Right renal pelvis (tissue), 4 donors: Measurements from ENCODE around the gene KCNAB1. TPM values are rescaled to one million over a fixed set of nuclear protein-coding genes. Genes with fewer than 3 reads are reported as not detected.
"Not testable (repeated sequence)": the region's sequence is repeated elsewhere in the genome, so short reads cannot be mapped to it uniquely, and the experiment has no call there.

Experiments used
- DNase-seq, 4 donors: peaks; one replicate each; pipeline ENCODE4 v3.0.0-alpha.2; 2013; ENCODE audit warnings: low read depth in 4 of 4, low spot score in 3 of 4, missing footprints in 1 of 4
- polyA plus RNA-seq, 4 donors: library from polyadenylated mRNA; unstranded; fragments of 120-200 nt; gene quantifications; one replicate each; pipeline ENCODE4 v1.2.1, GENCODE V29; 2013; ENCODE audit not compliant: insufficient read length in 4 of 4

The KCNAB1 gene
- polyA plus RNA-seq, result 1 to 10 TPM; 2.8 to 3.4 (median 3.0) TPM

GRCh38 chr3:156120528-156121251 lies at the start of gene KCNAB1:
Gene KCNAB1 (plus strand): TSS chr3:156120578.
- DNase-seq, result no peak

DNA sequence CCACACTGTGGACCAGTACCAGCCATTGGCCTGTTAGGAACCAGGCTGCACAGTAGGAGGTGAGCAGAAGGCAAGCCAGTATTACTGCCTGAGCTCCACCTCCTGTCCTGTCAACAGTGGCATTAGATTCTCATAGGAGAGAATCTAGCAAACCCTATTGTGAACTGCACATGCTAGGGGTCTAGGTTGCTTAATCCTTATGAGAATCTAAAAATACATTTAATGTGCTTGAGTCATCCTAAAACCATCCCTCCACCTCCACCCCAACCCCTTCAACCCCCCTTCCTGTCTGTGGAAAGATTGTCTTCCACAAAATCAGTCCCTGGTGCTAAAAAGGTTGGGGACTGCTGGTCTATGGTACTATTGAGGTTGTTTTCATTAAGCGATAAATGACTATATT lies 49.3 kb upstream of the KCNAB1 start:
- DNase-seq, result no peak

DNA sequence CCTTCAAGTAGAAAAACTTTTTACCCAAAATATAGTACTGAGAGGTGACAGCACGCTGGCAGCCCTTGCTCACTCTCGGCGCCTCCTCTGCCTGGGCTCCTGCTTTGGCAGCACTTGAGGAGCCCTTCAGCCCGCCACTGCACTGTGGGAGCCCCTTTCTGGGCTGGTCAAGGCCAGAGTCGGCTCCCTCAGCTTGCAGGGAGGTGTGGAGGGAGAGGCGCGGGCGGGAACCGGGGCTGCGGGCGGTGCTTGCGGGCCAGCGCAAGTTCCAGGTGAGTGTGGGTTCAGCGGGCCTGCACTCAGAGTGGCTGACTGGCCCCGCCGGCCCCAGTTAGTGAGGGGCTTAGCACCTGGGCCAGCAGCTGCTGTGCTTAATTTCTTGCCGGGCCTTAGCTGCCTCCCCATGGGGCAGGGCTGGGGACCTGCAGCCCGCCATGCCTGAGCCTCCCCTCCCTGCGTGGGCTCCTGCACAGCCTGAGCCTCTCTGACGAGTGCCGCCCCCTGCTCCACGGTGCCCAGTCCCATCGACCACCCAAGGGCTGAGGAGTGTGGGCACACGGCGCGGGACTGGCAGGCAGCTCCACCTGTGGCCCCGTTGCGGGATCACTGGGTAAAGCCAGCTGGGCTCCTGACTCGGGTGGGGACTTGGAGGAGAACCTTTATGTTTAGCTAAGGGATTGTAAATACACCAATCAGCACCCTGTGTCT lies 47.3 kb upstream of the KCNAB1 start:
- not testable (repeated sequence) for DNase-seq

GRCh38 chr3:156090126-156090525 lies 30.3 kb upstream of the KCNAB1 start:
- DNase-seq, result no peak

- DNase-seq, result no peak
These were observed 26.4 kb upstream of the KCNAB1 start for GRCh38 chr3:156093964-156094363.

- DNase-seq, result no peak
These were observed 26.0 kb upstream of the KCNAB1 start for GRCh38 chr3:156094391-156094790.

GRCh38 chr3:156095652-156096051 lies 24.7 kb upstream of the KCNAB1 start:
- DNase-seq, result not testable (repeated sequence)

- DNase-seq, result no peak
These were observed 21.8 kb upstream of the KCNAB1 start for GRCh38 chr3:156098437-156099035.

DNA sequence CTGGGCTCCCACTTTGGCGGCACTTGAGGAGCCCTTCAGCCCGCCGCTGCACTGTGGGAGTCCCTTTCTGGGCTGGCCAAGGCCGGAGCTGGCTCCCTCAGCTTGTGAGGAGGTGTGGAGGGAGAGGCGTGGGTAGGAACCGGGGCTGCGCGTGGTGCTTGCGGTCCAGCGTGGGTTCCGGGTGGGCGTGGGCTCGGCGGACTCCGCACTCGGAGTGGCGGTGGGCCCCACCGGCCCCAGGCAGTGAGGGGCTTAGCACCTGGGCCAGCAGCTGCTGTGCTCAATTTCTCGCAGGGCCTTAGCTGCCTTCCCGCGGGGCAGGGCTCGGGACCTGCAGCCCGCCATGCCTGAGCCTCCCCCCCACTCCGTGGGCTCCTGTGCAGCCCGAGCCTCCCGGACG lies 21.0 kb upstream of the KCNAB1 start:
- not testable (repeated sequence) for DNase-seq

DNA sequence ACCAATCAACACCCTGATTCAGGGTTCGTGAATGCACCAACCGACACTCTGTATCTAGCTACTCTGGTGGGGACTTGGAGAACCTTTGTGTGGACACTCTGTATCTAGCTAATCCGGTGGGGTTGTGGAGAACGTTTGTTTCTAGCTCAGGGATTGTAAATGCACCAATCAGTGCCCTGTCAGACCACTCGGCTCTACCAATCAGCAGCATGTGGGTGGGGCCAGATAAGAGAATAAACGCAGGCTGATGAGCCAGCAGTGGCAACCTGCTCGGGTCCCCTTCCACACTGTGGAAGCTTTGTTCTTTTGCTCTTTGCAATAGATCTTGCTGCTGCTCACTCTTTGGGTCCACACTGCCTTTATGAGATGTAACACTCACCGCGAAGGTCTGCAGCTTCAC lies 20.4 kb upstream of the KCNAB1 start:
- DNase-seq, result not testable (repeated sequence)

DNA sequence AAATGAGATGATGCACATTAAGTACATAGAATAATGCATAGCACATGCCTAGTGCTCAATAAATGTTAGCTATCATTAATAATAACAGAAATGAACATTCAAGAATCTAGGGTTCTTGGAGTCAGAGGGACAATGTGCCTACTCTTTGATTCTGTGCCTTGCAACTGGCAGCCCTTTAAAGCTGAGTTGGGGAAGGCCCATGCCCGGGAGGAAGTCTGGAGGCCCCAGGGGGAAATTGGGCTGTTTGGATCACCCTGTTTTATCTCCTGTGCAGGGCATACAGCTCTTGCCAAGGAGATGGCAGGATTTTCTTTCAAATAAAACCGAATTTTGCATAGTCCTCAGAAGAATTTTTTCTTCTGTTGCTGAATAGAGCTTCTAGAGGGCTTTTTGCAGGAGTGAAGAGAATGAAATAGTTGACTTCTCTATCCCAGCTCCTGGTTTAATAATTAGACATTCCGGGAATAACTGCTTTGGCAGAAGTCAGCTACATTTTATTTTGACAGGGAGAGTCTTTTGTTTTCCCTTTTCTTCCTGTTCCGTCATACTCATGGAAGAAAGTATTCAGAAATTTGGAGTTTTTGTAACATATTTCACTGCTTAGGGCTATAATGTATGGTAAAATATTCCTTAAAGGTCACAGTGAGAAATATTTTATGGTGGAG lies 18.0 kb upstream of the KCNAB1 start:
- DNase-seq, result no peak

DNA sequence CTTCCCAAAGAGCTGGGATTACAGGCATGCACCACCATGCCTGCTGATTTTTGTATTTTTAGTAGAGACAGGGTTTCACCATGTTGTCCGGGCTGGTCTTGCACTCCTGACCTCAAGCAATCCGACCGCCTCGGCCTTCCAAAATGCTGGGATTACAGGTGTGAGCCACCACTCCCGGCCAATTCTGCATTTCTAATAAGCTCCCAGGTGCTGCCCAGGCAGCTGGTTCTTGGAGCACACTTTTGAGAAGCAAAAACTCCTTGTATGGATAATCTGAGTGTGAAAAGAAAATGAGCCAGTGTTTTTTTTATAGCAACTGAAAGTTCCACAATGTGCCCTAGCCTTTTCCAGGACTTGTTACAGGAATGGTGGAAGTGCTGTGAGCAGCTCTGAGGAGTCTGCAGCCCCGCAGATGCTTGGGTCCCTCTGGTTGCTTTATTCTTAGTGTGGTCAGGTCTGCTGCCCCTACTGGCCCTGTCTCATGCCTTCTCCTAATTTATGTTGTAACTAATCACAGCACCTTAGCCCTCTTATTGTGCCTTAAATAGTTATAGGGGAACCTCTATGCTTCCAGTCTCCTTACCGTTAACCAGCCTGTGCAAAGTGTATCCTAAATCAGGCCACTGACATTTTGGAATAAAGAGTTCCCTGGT lies 13.5 kb upstream of the KCNAB1 start:
- DNase-seq, result no peak

GRCh38 chr3:156107504-156107903 lies 12.9 kb upstream of the KCNAB1 start:
- DNase-seq, result no peak

DNA sequence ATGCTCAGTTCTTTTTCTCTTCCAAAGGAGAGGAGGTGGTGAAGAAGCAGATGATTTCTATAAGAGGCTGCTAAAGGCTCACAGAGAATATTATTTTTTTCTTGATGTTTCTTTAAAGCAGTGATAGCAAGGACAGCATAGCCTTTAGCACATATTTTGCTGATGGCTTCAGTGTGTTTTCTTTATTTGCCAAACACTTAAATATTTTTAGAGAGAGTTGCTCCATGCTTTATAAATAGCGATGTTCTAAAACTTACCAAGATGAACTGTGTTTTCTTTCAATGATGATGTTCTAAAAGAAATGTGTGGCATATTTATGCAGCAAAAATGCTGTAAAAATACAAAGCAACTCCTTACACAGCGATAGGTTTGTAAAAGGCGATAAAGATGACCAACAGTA lies 11.8 kb upstream of the KCNAB1 start:
- no peak for DNase-seq

- no peak for DNase-seq
These were observed 10.4 kb upstream of the KCNAB1 start for GRCh38 chr3:156109989-156110388.

DNA sequence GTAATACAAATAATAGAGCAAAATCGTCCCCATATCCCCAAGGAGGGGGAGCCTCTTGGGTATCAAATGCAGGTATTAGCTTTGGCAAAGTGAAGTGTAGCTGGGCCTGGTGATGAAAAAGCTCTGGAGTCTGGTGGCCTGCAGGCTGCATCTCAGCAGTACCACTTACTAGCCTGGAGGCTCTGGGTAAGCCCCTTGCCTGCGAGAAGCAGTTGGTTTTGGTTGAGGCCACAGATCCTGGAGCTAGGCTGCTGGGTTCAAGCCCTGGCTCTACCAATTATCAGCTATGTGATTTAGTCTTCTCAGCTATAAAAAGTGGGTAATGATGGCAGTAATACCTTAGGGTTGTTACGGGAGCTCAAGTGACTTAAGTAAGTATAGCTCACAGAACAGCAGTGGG lies 6.1 kb downstream of the KCNAB1 start:
- no peak for DNase-seq

DNA sequence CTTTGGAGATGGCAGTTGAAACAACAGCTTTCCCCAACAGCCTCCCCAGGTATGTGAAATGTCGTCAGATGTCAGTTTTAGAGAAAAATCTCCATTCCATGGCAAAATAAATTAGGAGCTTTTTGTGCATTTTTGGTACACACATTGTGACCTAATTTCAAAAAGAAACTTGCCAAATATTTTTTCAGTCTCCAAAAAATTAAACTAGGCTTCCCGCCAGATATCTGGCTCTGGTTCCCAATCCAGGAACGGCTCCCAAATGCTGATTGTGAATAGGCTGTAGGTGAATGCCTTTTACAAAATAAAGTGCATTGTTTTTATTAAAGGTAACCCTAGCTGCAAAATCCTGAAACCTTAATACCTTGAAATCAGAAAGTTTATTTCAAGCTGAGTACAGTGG lies 10.9 kb downstream of the KCNAB1 start:
- no peak for DNase-seq

DNA sequence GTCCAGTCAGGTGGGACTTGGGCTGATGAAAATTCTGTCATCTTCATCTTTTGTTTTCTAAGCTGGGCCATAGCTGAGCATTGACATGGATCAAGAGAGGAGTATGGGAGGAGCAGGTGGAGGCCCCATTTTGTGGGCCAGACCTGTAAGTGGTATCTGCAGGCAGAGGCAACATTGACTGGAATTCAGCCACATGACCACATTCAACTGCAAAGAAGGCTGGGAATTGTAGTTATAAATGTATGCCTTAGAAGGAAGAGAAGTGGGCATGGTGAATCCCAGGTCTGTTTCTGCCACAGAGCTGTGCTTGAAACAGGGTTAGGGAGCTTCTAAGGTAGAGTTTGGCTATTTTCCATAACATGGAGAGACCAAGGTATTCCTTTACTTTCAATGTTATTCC lies 11.4 kb downstream of the KCNAB1 start:
- DNase-seq, result no peak

- DNase-seq, result no peak
These were observed 11.9 kb downstream of the KCNAB1 start for GRCh38 chr3:156132313-156132712.

GRCh38 chr3:156133076-156133475 lies 12.7 kb downstream of the KCNAB1 start:
- DNase-seq, result no peak
